WTC11 (cell line): ENCODE measurements around the gene THUMPD3. TPM values are rescaled to one million over a fixed set of nuclear protein-coding genes. Genes with fewer than 3 reads are reported as not detected.

ENCODE experiments used
- ATAC-seq: fragments of 200-7000 bp; cut with Tn5 transposase; 2 replicates; pipeline ENCODE4 v1.10.0; 2021; ENCODE audit warnings: mild to moderate bottlenecking, moderate library complexity
- CTCF ChIA-PET: fragments of 300-600 bp; sonication (Branson Sonifier 250); formaldehyde crosslinking; loops from one replicate; lab custom pipeline; 2021; ENCODE audit warnings: antibody characterized with exemption; lab: Charles Lee
- POLR2A ChIA-PET: fragments of 350-600 bp; sonication (Branson Sonifier 250); formaldehyde crosslinking; loops from one replicate; lab custom pipeline; 2021; ENCODE audit warnings: antibody characterized with exemption; lab: Charles Lee
- DNase-seq: peaks from one replicate; pipeline ENCODE4 v3.0.0; 2021; ENCODE audit warnings: low spot score
- H3K27ac Mint-ChIP-seq: 2 replicates; pipeline ENCODE4 v1.8.0; 2021; ENCODE audit warnings: mixed read lengths
- H3K27me3 Mint-ChIP-seq: 2 replicates; pipeline ENCODE4 v1.8.0; 2021; ENCODE audit warnings: low read depth, mild to moderate bottlenecking, moderate library complexity, mixed read lengths
- H3K36me3 Mint-ChIP-seq: 2 replicates; pipeline ENCODE4 v1.8.0; 2021; ENCODE audit warnings: mixed read lengths
- H3K4me1 Mint-ChIP-seq: 2 replicates; pipeline ENCODE4 v1.8.0; 2022; ENCODE audit warnings: mixed read lengths
- H3K4me3 Mint-ChIP-seq: 2 replicates; pipeline ENCODE4 v1.8.0; 2021; ENCODE audit warnings: mild to moderate bottlenecking, moderate library complexity, mixed read lengths
- H3K9me3 Mint-ChIP-seq: 2 replicates; pipeline ENCODE4 v1.8.0; 2021; ENCODE audit warnings: mixed read lengths
- CREB1 ChIP-seq: sonication (generic); formaldehyde crosslinking; IDR thresholded peaks from 2 replicates; pipeline ENCODE4 v1.8.0; 2023; ENCODE audit warnings: mild to moderate bottlenecking, missing genetic modification reagents
- FOXK1 ChIP-seq: sonication (generic); formaldehyde crosslinking; IDR thresholded peaks from 2 replicates; pipeline ENCODE4 v1.8.0; 2022; ENCODE audit warnings: mild to moderate bottlenecking, moderate library complexity, missing genetic modification reagents
- MXD4 ChIP-seq: fragments of 250-450 bp; sonication (Bioruptor Pico); IDR thresholded peaks from 2 replicates; pipeline ENCODE4 v1.8.0; 2021; ENCODE audit warnings: mild to moderate bottlenecking, moderate library complexity, borderline replicate concordance
- SMAD4 ChIP-seq: sonication (generic); formaldehyde crosslinking; IDR thresholded peaks from 2 replicates; pipeline ENCODE4 v1.8.0; 2022; ENCODE audit warnings: mild to moderate bottlenecking, missing genetic modification reagents
- ZNF138 ChIP-seq: sonication (generic); formaldehyde crosslinking; conservative IDR thresholded peaks from 2 replicates; pipeline ENCODE4 v1.8.1; 2022; ENCODE audit warnings: mild to moderate bottlenecking, moderate library complexity, missing genetic modification reagents
- ZNF219 ChIP-seq: sonication (generic); formaldehyde crosslinking; IDR thresholded peaks from 2 replicates; pipeline ENCODE4 v1.8.0; 2023; ENCODE audit warnings: missing genetic modification reagents, mild to moderate bottlenecking, borderline replicate concordance
- total RNA-seq: library from RNA; stranded (reverse); gene quantifications from 3 replicates; pipeline ENCODE4 v1.2.3, GENCODE V29; 2021
- TF ChIP-seq, protein P1 (sequence below): sonication (generic); formaldehyde crosslinking; IDR thresholded peaks from 2 replicates; pipeline ENCODE4 v1.8.1; 2022; ENCODE audit warnings: low read depth, missing genetic modification reagents, borderline replicate concordance
- TF ChIP-seq, protein P2 (sequence below): sonication (generic); formaldehyde crosslinking; conservative IDR thresholded peaks from 2 replicates; pipeline ENCODE4 v1.8.1; 2022; ENCODE audit warnings: mild to moderate bottlenecking, missing genetic modification reagents
- TF ChIP-seq, protein P3 (sequence below): sonication (generic); formaldehyde crosslinking; IDR thresholded peaks from 2 replicates; pipeline ENCODE4 v1.8.0; 2023; ENCODE audit warnings: missing genetic modification reagents, mild to moderate bottlenecking, borderline replicate concordance
- TF ChIP-seq, protein P4 (sequence below): sonication (generic); formaldehyde crosslinking; IDR thresholded peaks from 2 replicates; pipeline ENCODE4 v1.8.1; 2023; ENCODE audit warnings: mild to moderate bottlenecking, moderate library complexity, missing genetic modification reagents
- TF ChIP-seq, protein P5 (sequence below): fragments of 250-450 bp; sonication (Bioruptor Pico); IDR thresholded peaks from 2 replicates; pipeline ENCODE4 v1.9.0; 2021; ENCODE audit warnings: mild to moderate bottlenecking
- TF ChIP-seq, protein P6 (sequence below): sonication (generic); formaldehyde crosslinking; IDR thresholded peaks from 2 replicates; pipeline ENCODE4 v1.8.1; 2023; ENCODE audit warnings: mild to moderate bottlenecking, missing genetic modification reagents, borderline replicate concordance
- TF ChIP-seq, protein P7 (sequence below): fragments of 250-450 bp; sonication (Bioruptor Pico); IDR thresholded peaks from 2 replicates; pipeline ENCODE4 v1.9.0; 2021; ENCODE audit warnings: mild to moderate bottlenecking
- TF ChIP-seq, protein P8 (sequence below): sonication (generic); formaldehyde crosslinking; IDR thresholded peaks from 2 replicates; pipeline ENCODE4 v1.8.0; 2022; ENCODE audit warnings: mild to moderate bottlenecking, missing genetic modification reagents
- TF ChIP-seq, protein P9 (sequence below): sonication (generic); formaldehyde crosslinking; IDR thresholded peaks from 2 replicates; pipeline ENCODE4 v1.8.0; 2022; ENCODE audit warnings: mild to moderate bottlenecking, missing genetic modification reagents

Gene THUMPD3
- total RNA-seq, 1 experiment from 2014 or later = 67.5 TPM

DNA sequence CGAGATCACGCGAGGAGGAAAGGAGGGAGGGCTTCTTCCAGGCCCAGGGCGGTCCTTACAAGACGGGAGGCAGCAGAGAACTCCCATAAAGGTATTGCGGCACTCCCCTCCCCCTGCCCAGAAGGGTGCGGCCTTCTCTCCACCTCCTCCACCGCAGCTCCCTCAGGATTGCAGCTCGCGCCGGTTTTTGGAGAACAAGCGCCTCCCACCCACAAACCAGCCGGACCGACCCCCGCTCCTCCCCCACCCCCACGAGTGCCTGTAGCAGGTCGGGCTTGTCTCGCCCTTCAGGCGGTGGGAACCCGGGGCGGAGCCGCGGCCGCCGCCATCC lies 33.4 kb downstream of the THUMPD3 start:
- ChIA-PET CTCF (interaction anchor here (0.6 to 3.7 kb wide), 5 partner anchors 14 to 334 kb away, joined by 3 to 13 read pairs (median 5); partner anchors contain the start of gene THUMPD3), POLR2A (interaction anchor here (0.5 to 4.6 kb wide), 13 partner anchors 9 to 925 kb away, joined by 3 to 36 read pairs (median 4); partner anchors contain the start of genes BRPF1, SEC13 and THUMPD3)
- Mint-ChIP-seq H3K4me1 (peaks cover 44% of the 10 kb centered on the region), H3K27me3 (no peaks in the 10 kb centered on the region), H3K27ac (peak overlapping the region; percentile 99)
- peak; percentile 52 for ATAC-seq
- TF ChIP-seq, protein P1, sequence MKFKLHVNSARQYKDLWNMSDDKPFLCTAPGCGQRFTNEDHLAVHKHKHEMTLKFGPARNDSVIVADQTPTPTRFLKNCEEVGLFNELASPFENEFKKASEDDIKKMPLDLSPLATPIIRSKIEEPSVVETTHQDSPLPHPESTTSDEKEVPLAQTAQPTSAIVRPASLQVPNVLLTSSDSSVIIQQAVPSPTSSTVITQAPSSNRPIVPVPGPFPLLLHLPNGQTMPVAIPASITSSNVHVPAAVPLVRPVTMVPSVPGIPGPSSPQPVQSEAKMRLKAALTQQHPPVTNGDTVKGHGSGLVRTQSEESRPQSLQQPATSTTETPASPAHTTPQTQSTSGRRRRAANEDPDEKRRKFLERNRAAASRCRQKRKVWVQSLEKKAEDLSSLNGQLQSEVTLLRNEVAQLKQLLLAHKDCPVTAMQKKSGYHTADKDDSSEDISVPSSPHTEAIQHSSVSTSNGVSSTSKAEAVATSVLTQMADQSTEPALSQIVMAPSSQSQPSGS (CRISPR knock-in tag) = no peak
- peak; percentile 67; the same call in 1 of the 2 replicates for TF ChIP-seq SMAD4
- TF ChIP-seq, protein P2, sequence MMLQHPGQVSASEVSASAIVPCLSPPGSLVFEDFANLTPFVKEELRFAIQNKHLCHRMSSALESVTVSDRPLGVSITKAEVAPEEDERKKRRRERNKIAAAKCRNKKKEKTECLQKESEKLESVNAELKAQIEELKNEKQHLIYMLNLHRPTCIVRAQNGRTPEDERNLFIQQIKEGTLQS (CRISPR knock-in tag) = no peak
- TF ChIP-seq, protein P3, sequence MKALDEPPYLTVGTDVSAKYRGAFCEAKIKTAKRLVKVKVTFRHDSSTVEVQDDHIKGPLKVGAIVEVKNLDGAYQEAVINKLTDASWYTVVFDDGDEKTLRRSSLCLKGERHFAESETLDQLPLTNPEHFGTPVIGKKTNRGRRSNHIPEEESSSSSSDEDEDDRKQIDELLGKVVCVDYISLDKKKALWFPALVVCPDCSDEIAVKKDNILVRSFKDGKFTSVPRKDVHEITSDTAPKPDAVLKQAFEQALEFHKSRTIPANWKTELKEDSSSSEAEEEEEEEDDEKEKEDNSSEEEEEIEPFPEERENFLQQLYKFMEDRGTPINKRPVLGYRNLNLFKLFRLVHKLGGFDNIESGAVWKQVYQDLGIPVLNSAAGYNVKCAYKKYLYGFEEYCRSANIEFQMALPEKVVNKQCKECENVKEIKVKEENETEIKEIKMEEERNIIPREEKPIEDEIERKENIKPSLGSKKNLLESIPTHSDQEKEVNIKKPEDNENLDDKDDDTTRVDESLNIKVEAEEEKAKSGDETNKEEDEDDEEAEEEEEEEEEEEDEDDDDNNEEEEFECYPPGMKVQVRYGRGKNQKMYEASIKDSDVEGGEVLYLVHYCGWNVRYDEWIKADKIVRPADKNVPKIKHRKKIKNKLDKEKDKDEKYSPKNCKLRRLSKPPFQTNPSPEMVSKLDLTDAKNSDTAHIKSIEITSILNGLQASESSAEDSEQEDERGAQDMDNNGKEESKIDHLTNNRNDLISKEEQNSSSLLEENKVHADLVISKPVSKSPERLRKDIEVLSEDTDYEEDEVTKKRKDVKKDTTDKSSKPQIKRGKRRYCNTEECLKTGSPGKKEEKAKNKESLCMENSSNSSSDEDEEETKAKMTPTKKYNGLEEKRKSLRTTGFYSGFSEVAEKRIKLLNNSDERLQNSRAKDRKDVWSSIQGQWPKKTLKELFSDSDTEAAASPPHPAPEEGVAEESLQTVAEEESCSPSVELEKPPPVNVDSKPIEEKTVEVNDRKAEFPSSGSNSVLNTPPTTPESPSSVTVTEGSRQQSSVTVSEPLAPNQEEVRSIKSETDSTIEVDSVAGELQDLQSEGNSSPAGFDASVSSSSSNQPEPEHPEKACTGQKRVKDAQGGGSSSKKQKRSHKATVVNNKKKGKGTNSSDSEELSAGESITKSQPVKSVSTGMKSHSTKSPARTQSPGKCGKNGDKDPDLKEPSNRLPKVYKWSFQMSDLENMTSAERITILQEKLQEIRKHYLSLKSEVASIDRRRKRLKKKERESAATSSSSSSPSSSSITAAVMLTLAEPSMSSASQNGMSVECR (CRISPR knock-in tag) = peak; percentile 69; the same call in 1 of the 2 replicates
- TF ChIP-seq, protein P4, sequence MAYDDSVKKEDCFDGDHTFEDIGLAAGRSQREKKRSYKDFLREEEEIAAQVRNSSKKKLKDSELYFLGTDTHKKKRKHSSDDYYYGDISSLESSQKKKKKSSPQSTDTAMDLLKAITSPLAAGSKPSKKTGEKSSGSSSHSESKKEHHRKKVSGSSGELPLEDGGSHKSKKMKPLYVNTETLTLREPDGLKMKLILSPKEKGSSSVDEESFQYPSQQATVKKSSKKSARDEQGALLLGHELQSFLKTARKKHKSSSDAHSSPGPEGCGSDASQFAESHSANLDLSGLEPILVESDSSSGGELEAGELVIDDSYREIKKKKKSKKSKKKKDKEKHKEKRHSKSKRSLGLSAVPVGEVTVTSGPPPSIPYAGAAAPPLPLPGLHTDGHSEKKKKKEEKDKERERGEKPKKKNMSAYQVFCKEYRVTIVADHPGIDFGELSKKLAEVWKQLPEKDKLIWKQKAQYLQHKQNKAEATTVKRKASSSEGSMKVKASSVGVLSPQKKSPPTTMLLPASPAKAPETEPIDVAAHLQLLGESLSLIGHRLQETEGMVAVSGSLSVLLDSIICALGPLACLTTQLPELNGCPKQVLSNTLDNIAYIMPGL (CRISPR knock-in tag) = peak; percentile 71
- 0 out of 2 replicates have a peak, but pooled peaks have one; percentile 23 for TF ChIP-seq FOXK1 (CRISPR knock-in tag)
- 0 out of 2 replicates have a peak, but pooled peaks have one; percentile 12 for TF ChIP-seq CREB1 (CRISPR knock-in tag)
- TF ChIP-seq, protein P5, sequence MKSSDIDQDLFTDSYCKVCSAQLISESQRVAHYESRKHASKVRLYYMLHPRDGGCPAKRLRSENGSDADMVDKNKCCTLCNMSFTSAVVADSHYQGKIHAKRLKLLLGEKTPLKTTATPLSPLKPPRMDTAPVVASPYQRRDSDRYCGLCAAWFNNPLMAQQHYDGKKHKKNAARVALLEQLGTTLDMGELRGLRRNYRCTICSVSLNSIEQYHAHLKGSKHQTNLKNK = peak; percentile 9; the same call in 1 of the 2 replicates
- TF ChIP-seq, protein P6, sequence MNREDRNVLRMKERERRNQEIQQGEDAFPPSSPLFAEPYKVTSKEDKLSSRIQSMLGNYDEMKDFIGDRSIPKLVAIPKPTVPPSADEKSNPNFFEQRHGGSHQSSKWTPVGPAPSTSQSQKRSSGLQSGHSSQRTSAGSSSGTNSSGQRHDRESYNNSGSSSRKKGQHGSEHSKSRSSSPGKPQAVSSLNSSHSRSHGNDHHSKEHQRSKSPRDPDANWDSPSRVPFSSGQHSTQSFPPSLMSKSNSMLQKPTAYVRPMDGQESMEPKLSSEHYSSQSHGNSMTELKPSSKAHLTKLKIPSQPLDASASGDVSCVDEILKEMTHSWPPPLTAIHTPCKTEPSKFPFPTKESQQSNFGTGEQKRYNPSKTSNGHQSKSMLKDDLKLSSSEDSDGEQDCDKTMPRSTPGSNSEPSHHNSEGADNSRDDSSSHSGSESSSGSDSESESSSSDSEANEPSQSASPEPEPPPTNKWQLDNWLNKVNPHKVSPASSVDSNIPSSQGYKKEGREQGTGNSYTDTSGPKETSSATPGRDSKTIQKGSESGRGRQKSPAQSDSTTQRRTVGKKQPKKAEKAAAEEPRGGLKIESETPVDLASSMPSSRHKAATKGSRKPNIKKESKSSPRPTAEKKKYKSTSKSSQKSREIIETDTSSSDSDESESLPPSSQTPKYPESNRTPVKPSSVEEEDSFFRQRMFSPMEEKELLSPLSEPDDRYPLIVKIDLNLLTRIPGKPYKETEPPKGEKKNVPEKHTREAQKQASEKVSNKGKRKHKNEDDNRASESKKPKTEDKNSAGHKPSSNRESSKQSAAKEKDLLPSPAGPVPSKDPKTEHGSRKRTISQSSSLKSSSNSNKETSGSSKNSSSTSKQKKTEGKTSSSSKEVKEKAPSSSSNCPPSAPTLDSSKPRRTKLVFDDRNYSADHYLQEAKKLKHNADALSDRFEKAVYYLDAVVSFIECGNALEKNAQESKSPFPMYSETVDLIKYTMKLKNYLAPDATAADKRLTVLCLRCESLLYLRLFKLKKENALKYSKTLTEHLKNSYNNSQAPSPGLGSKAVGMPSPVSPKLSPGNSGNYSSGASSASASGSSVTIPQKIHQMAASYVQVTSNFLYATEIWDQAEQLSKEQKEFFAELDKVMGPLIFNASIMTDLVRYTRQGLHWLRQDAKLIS = no peak
- TF ChIP-seq ZNF219 = 0 out of 2 replicates have a peak, but pooled peaks have one; percentile 47
- TF ChIP-seq, protein P7, sequence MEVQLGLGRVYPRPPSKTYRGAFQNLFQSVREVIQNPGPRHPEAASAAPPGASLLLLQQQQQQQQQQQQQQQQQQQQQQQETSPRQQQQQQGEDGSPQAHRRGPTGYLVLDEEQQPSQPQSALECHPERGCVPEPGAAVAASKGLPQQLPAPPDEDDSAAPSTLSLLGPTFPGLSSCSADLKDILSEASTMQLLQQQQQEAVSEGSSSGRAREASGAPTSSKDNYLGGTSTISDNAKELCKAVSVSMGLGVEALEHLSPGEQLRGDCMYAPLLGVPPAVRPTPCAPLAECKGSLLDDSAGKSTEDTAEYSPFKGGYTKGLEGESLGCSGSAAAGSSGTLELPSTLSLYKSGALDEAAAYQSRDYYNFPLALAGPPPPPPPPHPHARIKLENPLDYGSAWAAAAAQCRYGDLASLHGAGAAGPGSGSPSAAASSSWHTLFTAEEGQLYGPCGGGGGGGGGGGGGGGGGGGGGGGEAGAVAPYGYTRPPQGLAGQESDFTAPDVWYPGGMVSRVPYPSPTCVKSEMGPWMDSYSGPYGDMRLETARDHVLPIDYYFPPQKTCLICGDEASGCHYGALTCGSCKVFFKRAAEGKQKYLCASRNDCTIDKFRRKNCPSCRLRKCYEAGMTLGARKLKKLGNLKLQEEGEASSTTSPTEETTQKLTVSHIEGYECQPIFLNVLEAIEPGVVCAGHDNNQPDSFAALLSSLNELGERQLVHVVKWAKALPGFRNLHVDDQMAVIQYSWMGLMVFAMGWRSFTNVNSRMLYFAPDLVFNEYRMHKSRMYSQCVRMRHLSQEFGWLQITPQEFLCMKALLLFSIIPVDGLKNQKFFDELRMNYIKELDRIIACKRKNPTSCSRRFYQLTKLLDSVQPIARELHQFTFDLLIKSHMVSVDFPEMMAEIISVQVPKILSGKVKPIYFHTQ (CRISPR knock-in tag) = no peak
- TF ChIP-seq, protein P8, sequence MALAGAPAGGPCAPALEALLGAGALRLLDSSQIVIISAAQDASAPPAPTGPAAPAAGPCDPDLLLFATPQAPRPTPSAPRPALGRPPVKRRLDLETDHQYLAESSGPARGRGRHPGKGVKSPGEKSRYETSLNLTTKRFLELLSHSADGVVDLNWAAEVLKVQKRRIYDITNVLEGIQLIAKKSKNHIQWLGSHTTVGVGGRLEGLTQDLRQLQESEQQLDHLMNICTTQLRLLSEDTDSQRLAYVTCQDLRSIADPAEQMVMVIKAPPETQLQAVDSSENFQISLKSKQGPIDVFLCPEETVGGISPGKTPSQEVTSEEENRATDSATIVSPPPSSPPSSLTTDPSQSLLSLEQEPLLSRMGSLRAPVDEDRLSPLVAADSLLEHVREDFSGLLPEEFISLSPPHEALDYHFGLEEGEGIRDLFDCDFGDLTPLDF (CRISPR knock-in tag) = 0 out of 2 replicates have a peak, but pooled peaks have one; percentile 1
- TF ChIP-seq, protein P9, sequence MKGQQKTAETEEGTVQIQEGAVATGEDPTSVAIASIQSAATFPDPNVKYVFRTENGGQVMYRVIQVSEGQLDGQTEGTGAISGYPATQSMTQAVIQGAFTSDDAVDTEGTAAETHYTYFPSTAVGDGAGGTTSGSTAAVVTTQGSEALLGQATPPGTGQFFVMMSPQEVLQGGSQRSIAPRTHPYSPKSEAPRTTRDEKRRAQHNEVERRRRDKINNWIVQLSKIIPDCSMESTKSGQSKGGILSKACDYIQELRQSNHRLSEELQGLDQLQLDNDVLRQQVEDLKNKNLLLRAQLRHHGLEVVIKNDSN (CRISPR knock-in tag) = 0 out of 2 replicates have a peak, but pooled peaks have one; percentile 49
- no peak for TF ChIP-seq MXD4 (CRISPR knock-in tag)
- TF ChIP-seq ZNF138 (CRISPR knock-in tag) = no peak
- TF ChIP-seq, all 79 proteins: peak for 9
- DNase-seq = peak; percentile 83
- Mint-ChIP-seq H3K36me3 (peaks cover 40% of the 10 kb centered on the region), H3K9me3 (no peaks in the 10 kb centered on the region), H3K4me3 (peak overlapping the region; percentile 95)
